SK-N-DZ (cell line): ENCODE measurements around the gene CYP26B1.
A peak's percentile ranks its signal among the peaks of the same experiment; 100 is the strongest.

Experiments
- DNase-seq: peaks from one replicate; pipeline ENCODE4 v3.0.0-alpha.2; 2015; ENCODE audit warnings: low spot score

The CYP26B1 gene

DNA sequence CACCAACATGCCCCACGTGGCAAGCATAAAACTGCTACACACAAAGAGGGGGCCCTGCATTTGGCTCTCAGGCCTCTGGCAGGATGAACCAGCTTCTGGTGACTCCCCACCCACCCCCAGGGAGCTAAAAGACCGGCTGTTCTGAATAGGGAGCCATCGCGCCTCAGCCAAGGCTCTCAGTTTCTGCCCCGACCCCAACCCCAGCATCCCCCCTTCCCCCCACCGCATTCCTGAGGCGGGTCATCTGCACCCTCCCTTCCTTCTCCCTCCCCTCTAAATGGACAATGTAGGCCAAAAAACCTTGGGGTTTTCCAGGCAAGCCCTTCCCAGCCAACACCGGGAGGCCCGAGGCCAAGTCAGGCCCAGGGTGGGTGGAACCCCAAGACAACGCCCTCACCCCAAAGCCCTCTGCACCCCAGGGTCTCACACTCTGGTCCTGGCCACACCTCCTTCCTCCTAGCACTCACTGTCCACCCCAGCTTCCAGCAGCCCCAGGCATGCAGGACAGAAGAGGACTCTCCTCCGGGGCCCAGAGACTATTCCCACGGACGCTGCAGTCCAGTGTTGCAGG, 5.7 kb downstream of the CYP26B1 start:
- DNase-seq = no peak

DNA sequence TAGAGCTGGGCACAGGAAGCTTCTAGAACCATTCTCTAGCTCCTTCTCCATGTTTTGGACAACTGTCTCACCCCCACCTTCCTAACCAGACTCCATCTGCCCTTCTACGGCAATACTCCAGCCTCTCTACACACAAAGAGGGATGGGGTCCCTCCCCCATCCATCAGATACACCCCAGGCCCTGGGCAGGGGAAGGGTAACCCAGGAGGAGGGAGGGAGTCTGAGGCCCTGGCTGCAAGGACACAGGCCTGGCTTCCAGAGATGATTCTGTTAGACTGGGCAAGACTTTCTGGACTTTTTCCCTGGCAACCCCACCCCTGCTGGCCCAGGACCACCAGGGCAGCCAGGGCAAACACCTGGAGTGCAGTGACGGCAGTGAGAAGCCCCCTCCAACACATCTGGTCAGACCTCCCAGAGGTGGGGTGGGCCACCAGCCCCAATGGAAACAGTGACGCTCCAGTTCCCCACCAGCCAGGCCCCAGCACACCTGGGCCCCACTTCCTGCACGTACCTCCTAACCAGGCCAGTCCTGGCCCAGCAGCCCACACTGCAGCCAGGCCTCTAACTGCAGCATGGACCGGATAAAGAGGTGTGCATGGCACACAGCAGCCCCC, 6.5 kb downstream of the CYP26B1 start:
- no peak for DNase-seq

DNA sequence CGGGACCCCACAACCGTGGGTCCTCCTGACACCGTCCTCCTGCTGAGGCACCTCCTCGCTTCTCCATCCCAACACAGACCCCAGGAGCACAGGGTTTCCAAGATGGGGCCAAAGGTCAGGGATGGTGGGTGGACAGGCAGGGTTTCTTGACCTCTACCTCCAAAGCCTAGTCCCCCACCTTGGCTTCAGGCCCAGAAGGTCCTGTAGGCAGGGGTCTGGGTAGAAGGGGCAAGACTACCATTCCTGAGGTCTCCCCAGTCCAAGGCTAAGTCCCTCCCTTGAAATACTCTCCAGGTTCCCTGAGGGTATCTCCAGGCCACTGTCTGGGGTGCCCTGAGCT, 7.1 kb downstream of the CYP26B1 start:
- no peak for DNase-seq

DNA sequence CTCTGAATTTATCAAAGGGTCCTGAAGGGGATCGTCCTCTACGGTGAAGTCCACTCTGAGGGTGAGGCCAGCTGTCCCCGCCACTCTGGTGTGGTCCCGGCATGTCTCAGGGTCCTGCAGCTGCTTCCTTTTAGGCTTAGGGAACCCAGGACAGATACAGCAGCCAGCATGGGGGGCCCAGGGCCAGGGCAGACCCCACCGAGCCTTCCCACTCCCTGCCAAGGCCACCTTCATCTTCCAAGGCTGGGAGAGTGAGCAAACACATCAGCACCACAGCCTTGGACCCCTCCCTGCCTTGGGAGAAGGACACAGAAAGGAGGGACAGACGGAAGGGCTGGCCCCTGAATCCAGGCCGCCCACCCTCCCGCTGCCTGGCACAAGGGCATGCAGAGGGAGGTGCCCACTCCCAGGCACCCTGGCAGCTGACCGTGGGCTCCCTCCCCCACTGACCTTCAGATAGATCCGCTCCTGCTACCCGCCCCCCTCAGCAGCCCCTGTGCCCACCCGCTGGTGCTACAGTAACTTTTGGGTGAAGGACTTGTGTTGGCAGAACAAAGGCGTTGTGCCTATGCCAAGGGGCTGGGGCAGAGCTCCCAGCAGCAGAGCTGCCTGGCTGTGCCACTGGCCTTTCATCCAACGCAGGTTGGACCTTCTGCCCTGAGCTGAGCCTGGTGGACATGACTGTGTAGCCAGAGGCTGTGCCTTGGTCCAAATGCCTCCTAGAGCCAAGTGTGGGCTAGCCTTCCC, 7.6 kb downstream of the CYP26B1 start:
- no peak for DNase-seq

DNA sequence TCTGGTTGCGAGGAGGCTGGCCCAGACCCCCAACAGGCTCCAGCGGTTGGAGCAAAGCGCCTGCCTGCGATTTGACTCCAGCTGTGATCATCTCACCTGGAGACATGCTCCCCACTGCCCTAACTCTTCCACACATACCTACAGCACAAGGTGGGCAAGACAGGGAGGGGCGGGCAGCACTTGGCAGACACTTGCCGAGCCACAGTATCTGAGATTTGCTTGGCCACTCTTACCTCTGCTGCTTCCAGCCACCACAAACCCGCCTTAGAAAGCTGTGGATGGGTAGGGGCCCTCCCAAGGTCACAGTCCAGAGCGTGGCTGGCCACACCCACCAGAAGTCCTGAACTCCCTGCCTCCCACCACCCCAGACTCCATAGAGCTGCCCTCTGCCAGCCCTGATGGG, 8.2 kb downstream of the CYP26B1 start:
- DNase-seq = no peak

DNA sequence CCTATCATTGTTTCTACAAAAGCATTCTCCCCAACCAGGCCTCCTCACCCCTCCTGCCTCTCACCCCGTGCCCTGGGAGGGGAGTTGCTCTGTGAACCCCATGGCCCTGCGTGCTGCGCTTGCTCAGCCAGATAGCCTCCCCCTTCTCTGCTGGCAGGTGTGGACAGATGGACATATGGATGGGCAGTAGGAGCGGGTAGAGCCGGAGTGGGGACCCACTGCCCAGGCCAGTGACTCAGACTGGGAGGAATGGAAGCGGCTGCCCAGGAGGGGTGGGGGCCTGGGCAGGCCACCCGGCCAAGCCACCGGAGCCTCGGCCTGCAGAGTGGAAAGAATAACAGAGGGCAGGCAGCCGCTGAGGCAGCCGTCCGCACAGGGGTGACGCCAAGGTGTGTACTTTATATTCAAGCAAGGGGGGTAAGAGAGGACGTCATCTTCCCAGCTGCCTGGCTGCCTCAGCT, 8.7 kb downstream of the CYP26B1 start:
- no peak for DNase-seq

DNA sequence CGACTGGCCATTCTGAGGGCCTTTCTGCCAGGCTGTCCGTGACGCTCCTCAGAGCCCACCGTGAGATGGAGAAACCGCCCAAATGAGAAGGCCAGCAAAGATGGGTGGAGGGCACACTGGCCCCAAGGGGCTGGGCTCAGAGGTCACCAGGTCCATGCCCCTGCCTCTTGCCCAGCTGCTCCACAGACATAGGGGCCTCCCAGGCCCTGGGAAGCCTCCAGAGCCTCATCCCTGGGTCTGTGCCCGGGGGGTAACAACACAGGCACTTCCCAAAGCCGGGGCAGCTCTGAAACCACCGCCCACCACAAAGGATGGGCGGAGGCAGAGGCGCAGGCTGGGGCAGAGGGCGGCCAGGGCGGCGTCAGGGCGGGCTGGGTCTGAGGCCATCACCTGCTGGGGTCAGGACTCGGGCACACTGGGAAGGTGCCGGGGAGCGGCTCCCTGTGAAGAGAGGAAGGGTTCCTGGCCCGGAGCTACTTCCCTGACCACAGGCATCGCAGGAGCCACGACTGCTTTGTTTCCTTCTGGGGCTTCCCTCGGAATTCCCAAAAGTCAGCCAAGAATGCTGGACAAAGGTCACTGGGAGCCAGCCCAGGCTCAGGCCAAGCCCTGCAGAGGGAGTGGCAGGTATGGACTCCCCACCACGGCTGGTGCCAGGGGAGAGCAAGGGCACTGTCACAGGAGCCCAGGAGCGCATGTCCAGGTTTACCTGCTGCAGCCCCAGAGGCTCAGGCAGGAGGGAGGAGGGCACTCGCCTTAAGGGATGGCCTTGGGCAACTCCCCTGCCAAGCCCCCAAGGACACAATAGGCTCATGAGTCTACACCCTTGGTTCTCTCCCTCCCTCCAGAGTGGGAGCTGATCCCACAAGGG, 9.4 kb downstream of the CYP26B1 start:
- no peak for DNase-seq

DNA sequence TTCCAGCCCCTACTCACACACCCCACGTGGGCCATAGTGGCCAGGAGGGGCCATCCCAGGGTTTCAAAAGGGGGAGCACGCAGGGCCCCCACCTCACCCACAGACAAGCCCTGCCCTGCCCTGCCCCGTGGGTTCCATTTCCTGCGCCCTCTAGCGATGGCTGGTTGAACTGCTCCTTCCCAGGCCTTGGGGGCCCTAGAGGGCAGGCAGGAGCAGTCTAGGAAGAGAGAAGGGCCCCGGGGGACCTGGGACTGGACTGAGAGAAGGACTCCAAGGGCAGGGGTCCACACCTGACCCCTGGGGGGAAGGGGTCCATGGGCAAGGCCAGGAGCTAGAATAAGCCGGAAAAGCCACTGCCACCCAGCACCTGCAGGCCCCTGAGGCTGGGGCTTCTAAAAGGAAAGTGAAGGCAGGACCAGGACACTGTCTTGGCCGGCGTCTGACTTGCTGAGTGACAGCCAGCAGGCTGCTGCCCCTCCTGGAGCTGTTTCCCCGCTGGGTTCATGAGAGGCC, 10.1 kb downstream of the CYP26B1 start:
- peak; percentile 67 for DNase-seq

DNA sequence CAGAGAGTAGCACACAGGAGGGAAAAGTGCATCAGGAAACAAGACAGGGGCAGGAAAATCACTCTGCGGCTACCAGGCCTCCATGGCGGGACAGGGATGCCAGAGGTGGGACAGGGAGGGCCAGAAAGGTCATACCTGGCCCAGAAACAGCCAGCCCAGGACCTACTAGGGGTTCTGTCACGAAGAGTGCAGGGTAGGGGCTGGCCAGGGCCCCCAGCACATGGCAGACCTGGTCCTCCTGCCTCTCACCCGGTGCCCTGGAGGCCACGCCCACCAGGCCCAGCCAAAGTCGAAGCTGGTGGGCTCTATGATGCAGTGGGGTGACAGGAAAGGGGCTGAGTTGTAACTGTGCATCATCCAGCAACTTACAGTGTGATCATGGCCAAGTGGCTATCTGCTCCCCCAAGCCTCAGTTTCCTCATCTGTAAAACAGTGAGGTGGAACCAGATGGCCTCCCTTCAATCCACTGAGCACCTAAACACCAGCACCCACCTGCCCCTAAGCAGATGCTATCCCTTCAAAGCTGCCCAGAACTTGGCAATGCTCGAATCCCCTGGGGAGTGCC, 10.6 kb downstream of the CYP26B1 start:
- no peak for DNase-seq

DNA sequence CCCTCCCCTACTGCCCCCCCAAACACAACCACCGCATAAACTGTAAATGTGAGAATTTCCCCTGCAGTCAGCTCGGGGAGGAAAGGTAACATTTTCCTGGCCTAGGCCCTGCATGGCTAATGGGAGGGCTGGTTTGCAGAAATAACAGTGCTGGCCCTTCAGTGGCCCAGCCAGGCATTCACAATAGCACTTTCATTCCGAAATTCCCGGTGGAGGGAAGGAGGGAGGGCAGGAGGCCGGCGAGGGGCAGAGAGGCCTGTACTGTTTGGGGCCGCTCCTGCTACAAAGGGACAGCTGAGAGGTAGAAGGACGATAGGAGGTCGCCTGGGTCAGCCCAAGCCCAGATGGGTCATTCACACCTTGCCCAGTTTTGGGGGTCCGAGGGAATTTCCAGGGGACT, 11.3 kb downstream of the CYP26B1 start:
- no peak for DNase-seq

DNA sequence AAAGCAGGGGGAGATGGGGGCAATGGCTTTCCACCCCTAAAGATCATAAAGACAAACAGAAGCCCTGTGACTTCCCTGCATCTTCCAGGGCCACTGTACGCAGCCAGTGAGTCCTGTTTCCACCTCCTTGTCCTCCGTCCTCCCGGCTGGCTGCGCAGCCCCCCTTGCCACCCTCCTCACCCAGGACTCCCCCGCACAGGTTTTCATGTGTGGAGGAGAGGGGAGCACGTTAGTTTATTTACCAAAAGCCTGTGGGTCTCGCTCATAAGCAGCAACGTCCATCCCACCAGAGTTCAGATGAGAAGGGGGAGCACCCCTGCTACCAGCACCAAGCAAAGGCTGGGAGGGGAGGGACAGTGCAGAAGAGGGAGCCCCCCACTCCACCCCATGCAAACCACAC, 11.7 kb downstream of the CYP26B1 start:
- no peak for DNase-seq

DNA sequence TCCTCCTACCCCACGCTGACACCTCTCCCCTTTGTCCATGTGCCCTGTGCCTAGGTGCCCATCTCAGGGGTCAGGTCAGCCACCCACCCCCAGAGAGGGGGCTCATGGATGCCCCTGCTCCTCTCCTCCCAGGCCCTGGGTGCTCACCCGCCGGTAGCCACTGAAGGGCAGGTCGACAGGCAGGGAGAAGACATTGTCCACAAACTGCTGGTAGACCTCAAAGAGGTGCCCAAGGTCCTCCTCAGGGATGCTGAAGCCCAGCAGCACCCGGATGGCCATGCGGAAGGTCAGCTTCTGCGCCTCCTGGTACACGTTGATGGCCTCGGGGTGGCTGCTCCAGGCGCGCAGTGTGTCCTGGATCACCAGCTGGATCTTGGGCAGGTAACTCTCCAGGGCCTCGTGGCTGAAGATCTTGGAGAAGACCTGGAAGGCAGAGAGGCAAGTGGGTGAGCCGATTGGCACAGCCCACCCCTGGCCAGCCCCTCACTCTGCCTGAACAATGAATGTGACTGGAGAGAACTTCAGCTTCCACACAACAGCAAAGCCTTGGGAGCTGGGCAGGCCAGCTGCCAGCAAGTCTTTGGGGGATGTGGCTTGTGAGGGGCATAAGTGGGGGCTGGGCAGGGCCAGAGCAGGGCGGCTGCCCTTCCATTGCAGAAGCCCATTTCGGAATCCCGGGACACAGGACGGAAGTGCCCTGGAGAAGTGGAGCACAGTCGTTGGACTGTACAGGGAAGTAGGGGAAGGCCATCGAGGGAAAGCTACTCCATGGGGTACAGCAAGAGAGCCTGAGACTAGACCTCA, 12.5 kb downstream of the CYP26B1 start:
- no peak for DNase-seq

DNA sequence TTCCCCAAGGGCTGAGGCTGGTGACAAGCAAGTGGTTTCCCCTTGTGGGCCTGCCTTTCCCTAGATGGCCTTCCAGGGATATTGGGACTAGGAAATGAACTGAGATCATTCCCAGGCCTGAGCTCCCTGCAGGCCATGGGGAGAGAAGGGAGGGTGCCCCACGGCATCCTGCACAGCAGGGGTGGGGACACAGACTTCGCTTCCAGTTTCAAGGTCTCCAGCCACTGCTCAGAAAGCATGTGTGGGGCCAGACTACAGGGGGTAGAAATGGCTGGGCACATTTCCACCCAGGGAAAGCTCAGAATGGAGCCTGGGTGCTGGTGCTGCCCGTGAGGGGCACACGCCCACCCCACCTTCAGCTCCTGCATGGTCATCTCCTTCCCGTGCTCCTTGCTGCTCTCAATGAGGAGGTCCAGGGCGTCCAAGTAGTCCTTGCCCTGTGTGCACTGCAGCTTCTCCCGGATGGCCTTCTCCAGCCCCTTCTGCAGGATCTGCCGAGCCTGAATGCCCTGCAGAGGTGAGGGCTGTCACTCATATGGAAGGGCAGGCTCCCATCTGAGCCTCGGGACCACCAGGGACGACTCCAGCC, 13.2 kb downstream of the CYP26B1 start:
- DNase-seq = no peak

DNA sequence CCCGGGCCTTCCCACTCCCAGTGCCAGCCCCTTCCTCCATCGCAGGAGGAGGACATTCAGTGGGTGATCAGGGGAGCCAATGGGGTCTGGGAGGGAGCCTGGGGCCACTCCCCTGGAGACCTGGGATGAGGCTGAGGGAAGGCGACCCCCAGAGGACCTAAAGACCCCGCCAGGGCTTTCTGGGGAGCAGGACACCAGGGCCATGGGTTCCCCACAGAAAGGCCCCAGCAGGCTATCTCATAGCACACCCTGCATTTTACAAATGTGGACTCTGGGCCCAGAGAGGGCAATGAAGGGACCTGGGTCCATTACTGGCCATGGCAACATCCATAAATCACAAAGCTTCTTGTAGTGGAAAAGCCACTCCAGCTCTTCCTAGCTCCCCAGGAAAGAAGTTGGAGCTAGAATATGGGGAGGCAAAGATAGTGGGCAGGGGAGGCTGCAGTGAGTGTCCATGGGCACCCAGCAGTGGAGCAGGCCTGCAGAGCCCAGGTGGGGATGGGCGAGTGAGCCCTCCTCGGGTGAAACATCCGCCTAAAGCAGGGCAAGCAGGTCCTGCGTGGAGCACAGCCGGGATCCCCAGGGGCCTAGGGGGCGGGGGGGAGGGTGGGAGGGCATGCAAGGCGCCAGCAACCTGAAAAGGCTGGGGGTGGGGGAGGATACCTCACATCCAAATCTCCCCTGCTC, 13.8 kb downstream of the CYP26B1 start:
- no peak for DNase-seq

DNA sequence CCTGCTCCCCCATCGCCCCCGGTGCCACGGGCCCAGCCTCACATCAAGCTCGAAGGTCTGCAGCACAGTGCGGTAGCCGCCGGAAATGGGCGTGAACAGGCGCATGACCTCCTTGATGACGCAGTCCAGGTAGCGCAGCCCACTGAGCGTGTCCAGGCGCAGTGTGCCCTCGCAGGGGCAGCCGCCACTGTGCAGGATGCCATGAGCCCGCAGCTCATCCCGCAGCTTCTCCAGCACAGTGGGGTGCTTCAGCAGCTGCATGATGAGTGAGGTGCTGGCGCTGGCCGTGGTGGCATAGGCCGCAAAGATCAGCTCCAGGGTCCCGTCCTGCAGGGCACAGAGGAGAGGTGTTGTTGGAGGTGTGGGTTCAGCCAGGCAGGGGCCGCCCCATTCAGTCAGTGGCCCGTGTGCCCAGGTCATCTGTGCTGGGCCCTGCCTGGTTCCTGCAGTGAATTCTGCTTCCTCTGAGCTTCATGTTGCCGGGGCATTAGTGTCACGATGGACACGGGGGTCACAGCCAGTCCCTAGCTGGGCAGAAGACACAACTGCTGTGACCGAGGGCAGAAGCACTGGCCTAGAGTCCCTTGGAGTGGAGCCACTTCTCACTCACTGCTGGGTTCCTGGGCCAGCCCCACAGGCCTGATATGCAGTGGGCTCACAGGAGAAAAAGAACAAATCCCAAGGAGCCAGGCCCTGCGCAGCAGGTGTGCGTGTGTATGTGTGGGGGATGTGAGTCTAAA, 14.5 kb downstream of the CYP26B1 start:
- no peak for DNase-seq

DNA sequence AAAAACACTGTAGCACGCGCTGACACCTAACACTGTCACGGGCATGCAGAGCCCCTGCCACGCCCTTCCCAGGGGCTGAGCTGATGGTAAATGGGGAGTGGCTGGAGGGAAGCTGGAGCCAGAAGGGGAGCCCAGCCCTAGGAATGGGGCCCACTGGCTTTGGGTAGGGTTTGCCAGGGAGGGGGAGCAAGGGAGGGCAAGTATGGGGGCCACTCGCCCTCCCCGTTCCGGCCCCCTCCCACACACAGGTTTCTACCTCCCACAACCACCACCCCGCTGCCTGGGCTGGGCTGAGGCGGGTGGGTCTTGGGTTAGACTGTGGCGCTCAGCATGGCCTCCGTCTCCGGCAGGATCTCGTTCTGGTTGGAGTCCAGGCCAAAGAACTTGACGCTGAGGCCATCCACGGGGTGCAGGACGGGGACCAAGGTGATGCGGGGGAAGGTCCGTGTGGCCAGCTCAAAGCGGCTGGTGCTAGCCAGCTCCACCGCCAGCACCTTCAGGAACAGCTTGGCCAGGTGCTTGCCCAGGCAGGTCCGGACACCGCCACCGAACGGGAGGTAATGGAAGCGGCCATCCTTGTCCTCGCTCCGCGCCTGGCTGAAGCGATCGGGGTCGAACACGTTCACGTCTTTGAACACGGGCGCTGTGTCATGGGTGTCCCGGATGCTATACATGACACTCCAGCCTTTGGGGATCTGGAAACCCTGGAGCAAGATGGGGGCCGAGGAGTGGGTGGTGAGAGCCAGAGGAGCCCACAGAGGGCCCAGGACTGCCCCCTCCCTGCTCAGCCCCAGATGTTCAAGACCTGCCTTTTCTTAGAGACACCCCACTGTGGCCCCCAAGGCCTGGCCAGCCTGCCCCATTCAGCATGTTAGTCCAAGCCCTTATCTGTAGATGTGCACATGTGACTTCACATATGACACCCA, 15.5 kb downstream of the CYP26B1 start:
- DNase-seq = no peak

DNA sequence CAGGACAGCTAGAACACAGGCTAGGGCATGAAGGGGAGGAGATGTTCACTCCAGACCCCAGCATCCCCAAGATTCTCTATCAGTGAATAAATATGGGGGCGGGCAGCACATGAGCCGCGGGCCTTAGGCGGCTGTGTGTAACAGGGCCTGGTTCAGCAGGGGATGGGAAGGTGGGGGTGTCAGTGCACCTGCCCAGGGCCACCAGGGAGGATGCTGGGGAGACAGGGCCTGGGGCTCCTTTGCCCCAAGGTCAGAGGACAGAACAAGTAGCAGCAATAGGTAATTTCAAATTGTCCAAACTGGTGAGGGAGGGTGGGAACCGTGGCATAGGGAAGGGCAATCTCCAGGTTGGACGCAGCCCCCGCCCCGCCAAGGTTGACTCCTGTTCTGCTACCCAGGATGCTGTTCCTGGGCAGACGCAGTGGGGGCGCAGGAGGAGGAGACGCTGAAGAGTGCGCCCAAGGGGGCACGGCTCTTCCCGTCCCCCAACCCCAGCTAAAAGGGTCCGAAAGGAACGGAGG, 16.2 kb downstream of the CYP26B1 start:
- no peak for DNase-seq
